IMR-90 (cell line): ENCODE results near the gene TBXAS1. TPM values are rescaled to one million over a fixed set of nuclear protein-coding genes. Genes with fewer than 3 reads are reported as not detected.

ENCODE experiments used
- ATAC-seq: fragments of 200-7000 bp; cut with Tn5 transposase; 2 replicates; pipeline ENCODE4 v1.9.1; 2020; ENCODE audit warnings: low read depth, mild to moderate bottlenecking, moderate library complexity
- BruUV-seq: library from RNA; stranded (reverse); fragments of 400-500 nt; replicated peaks from 2 replicates; lab custom pipeline; 2021; lab: Mats Ljungman, UMichigan
- CTCF ChIA-PET: fragments of 300-600 bp; formaldehyde crosslinking; extraction: SDS; loops from one replicate; lab custom pipeline; 2021; ENCODE audit warnings: antibody characterized with exemption; lab: Yijun Ruan, JAX
- POLR2A ChIA-PET: fragments of 300-600 bp; sonication (Branson Sonifier 250); formaldehyde crosslinking; loops from one replicate; lab custom pipeline; 2022; ENCODE audit warnings: antibody characterized with exemption; ENCODE audit not compliant: unreplicated experiment; lab: Charles Lee
- DNase-seq: peaks from one replicate; pipeline ENCODE4 v3.0.0; 2013
- H2AFZ ChIP-seq: replicated peaks from 2 replicates; pipeline ENCODE3; 2013; ENCODE audit warnings: low read length, mild to moderate bottlenecking; ENCODE audit not compliant: poor library complexity
- H2AK5ac ChIP-seq: 2 replicates; pipeline ENCODE4 v1.6.1; 2013; ENCODE audit warnings: low read depth, low read length, inconsistent platforms
- H2AK9ac ChIP-seq: replicated peaks from 2 replicates; pipeline ENCODE3; 2013; ENCODE audit warnings: mild to moderate bottlenecking, low read depth, low read length, moderate library complexity; ENCODE audit not compliant: poor library complexity
- H2BK120ac ChIP-seq: 2 replicates; pipeline ENCODE4 v1.6.1; 2013; ENCODE audit warnings: low read depth, low read length, inconsistent platforms
- H2BK15ac ChIP-seq: 3 replicates; pipeline ENCODE4 v1.6.1; 2013; ENCODE audit warnings: low read depth, low read length, inconsistent platforms
- H2BK20ac ChIP-seq: 2 replicates; pipeline ENCODE4 v1.6.1; 2013; ENCODE audit warnings: low read depth, mild to moderate bottlenecking, inconsistent platforms, low read length, moderate library complexity
- H2BK5ac ChIP-seq: 2 replicates; pipeline ENCODE4 v1.6.1; 2013; ENCODE audit warnings: mild to moderate bottlenecking, low read depth, low read length, inconsistent platforms; ENCODE audit not compliant: poor library complexity, severe bottlenecking
- H3K14ac ChIP-seq: replicated peaks from 2 replicates; pipeline ENCODE4 v1.6.1; 2013; ENCODE audit warnings: low read depth, low read length, inconsistent platforms
- H3K18ac ChIP-seq: 2 replicates; pipeline ENCODE4 v1.6.1; 2013; ENCODE audit warnings: low read depth, low read length, control low read depth
- H3K23ac ChIP-seq: 2 replicates; pipeline ENCODE4 v1.6.1; 2013; ENCODE audit warnings: low read depth, low read length, inconsistent platforms
- H3K27ac ChIP-seq: 2 replicates; pipeline ENCODE4 v1.5.1; 2013; ENCODE audit warnings: mild to moderate bottlenecking, control low read depth, low read length; ENCODE audit not compliant: insufficient read depth
- H3K27me3 ChIP-seq: 2 replicates; pipeline ENCODE4 v1.6.1; 2013; ENCODE audit warnings: low read length; ENCODE audit not compliant: control insufficient read depth, insufficient read depth
- H3K36me3 ChIP-seq: 2 replicates; pipeline ENCODE4 v1.6.1; 2013; ENCODE audit warnings: low read length, mixed read lengths; ENCODE audit not compliant: control insufficient read depth, insufficient read depth
- H3K4ac ChIP-seq: 2 replicates; pipeline ENCODE4 v1.6.1; 2013; ENCODE audit warnings: low read depth, low read length, inconsistent platforms
- H3K4me1 ChIP-seq: 2 replicates; pipeline ENCODE4 v1.6.1; 2013; ENCODE audit warnings: low read length, mixed read lengths; ENCODE audit not compliant: control insufficient read depth, insufficient read depth
- H3K4me2 ChIP-seq: 2 replicates; pipeline ENCODE4 v1.6.1; 2013; ENCODE audit warnings: low read depth, mild to moderate bottlenecking, control low read depth, low read length, moderate library complexity
- H3K4me3 ChIP-seq: 2 replicates; pipeline ENCODE4 v1.5.1; 2013; ENCODE audit warnings: low read depth, mild to moderate bottlenecking, control low read depth, low read length, moderate library complexity; ENCODE audit not compliant: insufficient read depth
- H3K56ac ChIP-seq: 2 replicates; pipeline ENCODE4 v1.6.1; 2013; ENCODE audit warnings: low read length, inconsistent platforms; ENCODE audit not compliant: insufficient read depth; ENCODE audit errors: extremely low read depth
- H3K79me1 ChIP-seq, 2 experiments: 2 replicates each; pipeline ENCODE4 v1.6.1; 2013; ENCODE audit warnings: low read length in 2 of 2, inconsistent platforms in 1 of 2, low read depth in 1 of 2
- H3K9ac ChIP-seq: 2 replicates; pipeline ENCODE4 v1.6.1; 2013; ENCODE audit warnings: low read depth, low read length, control low read depth
- H3K9me1 ChIP-seq: 2 replicates; pipeline ENCODE4 v1.6.1; 2013; ENCODE audit warnings: low read length, inconsistent platforms; ENCODE audit not compliant: insufficient read depth
- H3K9me3 ChIP-seq: 2 replicates; pipeline ENCODE4 v1.6.1; 2013; ENCODE audit warnings: low read length; ENCODE audit not compliant: control insufficient read depth, insufficient read depth
- H4K20me1 ChIP-seq: 2 replicates; pipeline ENCODE4 v1.6.1; 2013; ENCODE audit warnings: low read length, inconsistent platforms; ENCODE audit not compliant: insufficient read depth
- H4K5ac ChIP-seq: 2 replicates; pipeline ENCODE4 v1.6.1; 2013; ENCODE audit warnings: mild to moderate bottlenecking, low read depth, low read length, control low read depth
- H4K8ac ChIP-seq, 2 experiments: 2 replicates each; pipeline ENCODE4 v1.6.1; 2013; ENCODE audit warnings: low read depth in 2 of 2, low read length in 2 of 2, control low read depth in 1 of 2, inconsistent platforms in 1 of 2
- H4K91ac ChIP-seq: 2 replicates; pipeline ENCODE4 v1.6.1; 2013; ENCODE audit warnings: low read depth, low read length, inconsistent platforms; ENCODE audit not compliant: insufficient read depth
- BHLHE40 ChIP-seq: fragments of 150-350 bp; IDR thresholded peaks from 2 replicates; pipeline ENCODE4 v1.6.1; 2016; ENCODE audit warnings: mild to moderate bottlenecking, low read depth, low read length
- CEBPB ChIP-seq: IDR thresholded peaks from 2 replicates; pipeline ENCODE4 v1.6.1; 2012; ENCODE audit warnings: low read depth, low read length, improper control_type of control experiment
- CHD1 ChIP-seq: IDR thresholded peaks from 2 replicates; pipeline ENCODE4 v1.6.1; 2012; ENCODE audit warnings: low read depth, low read length, improper control_type of control experiment
- FOS ChIP-seq: fragments of 150-350 bp; IDR thresholded peaks from 2 replicates; pipeline ENCODE4 v1.6.1; 2016; ENCODE audit warnings: low read depth, low read length
- MAFK ChIP-seq: IDR thresholded peaks from 2 replicates; pipeline ENCODE4 v1.6.1; 2012; ENCODE audit warnings: low read depth, low read length, improper control_type of control experiment
- MXI1 ChIP-seq: IDR thresholded peaks from 2 replicates; pipeline ENCODE4 v1.6.1; 2012; ENCODE audit warnings: low read depth, mild to moderate bottlenecking, low read length, moderate library complexity, borderline replicate concordance
- NFE2L2 ChIP-seq: fragments of 150-350 bp; IDR thresholded peaks from 2 replicates; pipeline ENCODE4 v1.6.1; 2016; ENCODE audit warnings: low read depth, mild to moderate bottlenecking, low read length
- RAD21 ChIP-seq: IDR thresholded peaks from 2 replicates; pipeline ENCODE4 v1.6.1; 2012; ENCODE audit warnings: low read length, improper control_type of control experiment
- RFX5 ChIP-seq: IDR thresholded peaks from 2 replicates; pipeline ENCODE4 v1.8.0; 2012; ENCODE audit warnings: low read depth, mild to moderate bottlenecking, low read length, moderate library complexity
- SMC3 ChIP-seq: fragments of 150-350 bp; IDR thresholded peaks from 2 replicates; pipeline ENCODE4 v1.6.1; 2016; ENCODE audit warnings: low read depth, mild to moderate bottlenecking, antibody characterized with exemption, low read length, moderate library complexity
- USF2 ChIP-seq: fragments of 150-350 bp; IDR thresholded peaks from 2 replicates; pipeline ENCODE4 v1.6.1; 2017; ENCODE audit warnings: mild to moderate bottlenecking, antibody characterized with exemption, low read length, low read depth
- WGBS, 2 experiments: methylation state at CpG; one replicate each; pipeline versions ENCODE4 v1.1.5 to v1.1.7; 2013; ENCODE audit warnings: missing lambda C conversion rate in 2 of 2; ENCODE audit not compliant: insufficient read length in 1 of 2; ENCODE audit errors: extremely low coverage in 2 of 2; 5-methylcytosine and 5-hydroxymethylcytosine counted together
- dilution Hi-C: fragments of 300-500 bp; cut with HindIII; formaldehyde crosslinking; loops from one replicate; pipeline ENCODE4 v1.14.3; 2018; ENCODE audit warnings: low sequenced_read_pairs; ENCODE audit not compliant: unreplicated experiment
- in situ Hi-C: fragments of 300-500 bp; cut with MboI; formaldehyde crosslinking; loops from 3 replicates; pipeline ENCODE4 v1.14.3; 2019; ENCODE audit warnings: low sequenced_read_pairs, inconsistent platforms, mixed read lengths
- intact Hi-C: fragments of 100-400 bp; cut with micrococcal nuclease; formaldehyde crosslinking; loops from 2 replicates; pipeline ENCODE4 v1.10.0; 2022
- polyA plus RNA-seq, 3 experiments: library from polyadenylated mRNA; depleted of rRNA; stranded (reverse); fragments of >200 nt; gene quantifications; 2 replicates each; pipeline ENCODE4 v1.2.3, GENCODE V29; 2012; ENCODE audit warnings: low replicate concordance in 1 of 3
- total RNA-seq: library from RNA; depleted of rRNA; stranded (reverse); fragments of >200 nt; gene quantifications from 2 replicates; pipeline ENCODE4 v1.2.3, GENCODE V29; 2012
- TF ChIP-seq, protein P1 (sequence below): fragments of 150-350 bp; IDR thresholded peaks from 2 replicates; pipeline ENCODE4 v1.6.1; 2016; ENCODE audit warnings: low read depth, mild to moderate bottlenecking, low read length, moderate library complexity, borderline replicate concordance
- TF ChIP-seq, protein P2 (sequence below): conservative IDR thresholded peaks from 2 replicates; pipeline ENCODE4 v1.5.1; 2012; ENCODE audit warnings: mild to moderate bottlenecking, low read depth, low read length, improper control_type of control experiment

The TBXAS1 gene
- total and polyA plus RNA-seq, 2 of the 4 experiments (the other 2 are of a cell fraction) = 5.9 to 10.8 TPM

GRCh38 chr7:139936760-139937310, 107.8 kb downstream of the TBXAS1 start:
- WGBS, 2 experiments = no CpG with 5 or more reads among the region's 2 CpGs
- no peak overlapping the region for H3K56ac ChIP-seq
- H3K4me3 ChIP-seq = no peak overlapping the region
- H3K4me1 ChIP-seq = peaks cover 7% of the 10 kb centered on the region
- no peak overlapping the region for H3K4me2 ChIP-seq
- TF ChIP-seq RAD21 (peak; percentile 7; the same call in 1 of the 2 replicates), MXI1 (no peak), SMC3 (0 out of 2 replicates have a peak, but pooled peaks have one; percentile 11), NFE2L2 (no peak), USF2 (peak; percentile 18; the same call in 1 of the 2 replicates), RFX5 (no peak), CEBPB (peak; percentile 91), FOS (peak; percentile 85), BHLHE40 (no peak), CHD1 (no peak), MAFK (no peak)
- TF ChIP-seq, protein P1, sequence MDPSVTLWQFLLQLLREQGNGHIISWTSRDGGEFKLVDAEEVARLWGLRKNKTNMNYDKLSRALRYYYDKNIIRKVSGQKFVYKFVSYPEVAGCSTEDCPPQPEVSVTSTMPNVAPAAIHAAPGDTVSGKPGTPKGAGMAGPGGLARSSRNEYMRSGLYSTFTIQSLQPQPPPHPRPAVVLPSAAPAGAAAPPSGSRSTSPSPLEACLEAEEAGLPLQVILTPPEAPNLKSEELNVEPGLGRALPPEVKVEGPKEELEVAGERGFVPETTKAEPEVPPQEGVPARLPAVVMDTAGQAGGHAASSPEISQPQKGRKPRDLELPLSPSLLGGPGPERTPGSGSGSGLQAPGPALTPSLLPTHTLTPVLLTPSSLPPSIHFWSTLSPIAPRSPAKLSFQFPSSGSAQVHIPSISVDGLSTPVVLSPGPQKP = no peak
- TF ChIP-seq, protein P2, sequence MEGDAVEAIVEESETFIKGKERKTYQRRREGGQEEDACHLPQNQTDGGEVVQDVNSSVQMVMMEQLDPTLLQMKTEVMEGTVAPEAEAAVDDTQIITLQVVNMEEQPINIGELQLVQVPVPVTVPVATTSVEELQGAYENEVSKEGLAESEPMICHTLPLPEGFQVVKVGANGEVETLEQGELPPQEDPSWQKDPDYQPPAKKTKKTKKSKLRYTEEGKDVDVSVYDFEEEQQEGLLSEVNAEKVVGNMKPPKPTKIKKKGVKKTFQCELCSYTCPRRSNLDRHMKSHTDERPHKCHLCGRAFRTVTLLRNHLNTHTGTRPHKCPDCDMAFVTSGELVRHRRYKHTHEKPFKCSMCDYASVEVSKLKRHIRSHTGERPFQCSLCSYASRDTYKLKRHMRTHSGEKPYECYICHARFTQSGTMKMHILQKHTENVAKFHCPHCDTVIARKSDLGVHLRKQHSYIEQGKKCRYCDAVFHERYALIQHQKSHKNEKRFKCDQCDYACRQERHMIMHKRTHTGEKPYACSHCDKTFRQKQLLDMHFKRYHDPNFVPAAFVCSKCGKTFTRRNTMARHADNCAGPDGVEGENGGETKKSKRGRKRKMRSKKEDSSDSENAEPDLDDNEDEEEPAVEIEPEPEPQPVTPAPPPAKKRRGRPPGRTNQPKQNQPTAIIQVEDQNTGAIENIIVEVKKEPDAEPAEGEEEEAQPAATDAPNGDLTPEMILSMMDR = no peak
- dilution Hi-C loops (no loop called here), intact Hi-C loops (no loop called here), in situ Hi-C loops (no loop called here)
- ATAC-seq (peak; percentile 86), DNase-seq (peak; percentile 88)
- H2BK120ac ChIP-seq = 0 out of 2 replicates have a peak overlapping the region, but pooled peaks have one; percentile 3
- ChIA-PET POLR2A (no interaction called here), CTCF (no interaction called here)
- H2AK5ac ChIP-seq = 0 out of 2 replicates have a peak overlapping the region, but pooled peaks have one; percentile 47
- H3K79me1 ChIP-seq = no peaks in the 10 kb centered on the region
- no peaks in the 10 kb centered on the region for H3K9me3 ChIP-seq
- no peak overlapping the region for H3K14ac ChIP-seq
- no peak overlapping the region for H4K91ac ChIP-seq
- no peak overlapping the region for H3K23ac ChIP-seq
- peak overlapping the region; percentile 18 for H2AK9ac ChIP-seq
- peaks cover 5% of the 10 kb centered on the region; the same call in 1 of the 2 replicates for H3K36me3 ChIP-seq
- no peaks in the 10 kb centered on the region for H3K27me3 ChIP-seq
- H3K4ac ChIP-seq = 0 out of 2 replicates have a peak overlapping the region, but pooled peaks have one; percentile 8
- H2AFZ ChIP-seq = no peak overlapping the region
- 0 out of 2 replicates have a peak overlapping the region, but pooled peaks have one; percentile 2 for H3K18ac ChIP-seq
- no peak overlapping the region for H2BK5ac ChIP-seq
- H3K9me1 ChIP-seq = no peaks in the 10 kb centered on the region; the same call in 1 of the 2 replicates
- no peak overlapping the region for H3K9ac ChIP-seq
- no peak overlapping the region; the same call in 2 of the 3 replicates for H2BK15ac ChIP-seq
- H4K8ac ChIP-seq = no peak overlapping the region
- peak overlapping the region; percentile 36; the same call in 1 of the 2 replicates for H3K27ac ChIP-seq
- BruUV-seq = no TSS peak
- H4K20me1 ChIP-seq = no peaks in the 10 kb centered on the region
- peak overlapping the region; percentile 47 for H2BK20ac ChIP-seq
- H4K5ac ChIP-seq = no peak overlapping the region; the same call in 1 of the 2 replicates
